GM12874 (cell line): ENCODE data around the gene CHST3.

Experiments
- CTCF ChIP-seq: IDR thresholded peaks from 2 replicates; pipeline ENCODE4 v1.5.1; 2011; ENCODE audit warnings: low read depth, mild to moderate bottlenecking, control low read depth, low read length, moderate library complexity; ENCODE audit not compliant: insufficient read depth

The CHST3 gene

GRCh38 chr10:71971769-71972555 is 7.8 kb downstream of the CHST3 start:
- TF ChIP-seq CTCF: no peak

GRCh38 chr10:71972746-71973695 is 8.8 kb downstream of the CHST3 start:
- TF ChIP-seq CTCF: no peak

GRCh38 chr10:71973777-71974488 is 9.7 kb downstream of the CHST3 start:
- TF ChIP-seq CTCF: no peak

GRCh38 chr10:71974489-71975021 is 10.4 kb downstream of the CHST3 start:
- no peak for TF ChIP-seq CTCF

- TF ChIP-seq CTCF: no peak
These were observed 11.1 kb downstream of the CHST3 start for GRCh38 chr10:71975087-71975870.

GRCh38 chr10:71975871-71976725 is 11.9 kb downstream of the CHST3 start:
- no peak for TF ChIP-seq CTCF
